A172 (cell line): ENCODE data around the gene TNFRSF25. TPM values are rescaled to one million over a fixed set of nuclear protein-coding genes. Genes with fewer than 3 reads are reported as not detected.

ENCODE experiments used
- DNase-seq: peaks from one replicate; pipeline ENCODE4 v3.0.0-alpha.2; 2015; ENCODE audit warnings: low spot score
- total RNA-seq: library from RNA; depleted of rRNA; stranded (reverse); fragments of >200 nt; shearing (Covaris generic); gene quantifications from 2 replicates; pipeline ENCODE4 v1.2.3, GENCODE V29; 2014

TNFRSF25 gene
- total RNA-seq, 1 experiment from 2014 or later: 6.2 TPM

DNA sequence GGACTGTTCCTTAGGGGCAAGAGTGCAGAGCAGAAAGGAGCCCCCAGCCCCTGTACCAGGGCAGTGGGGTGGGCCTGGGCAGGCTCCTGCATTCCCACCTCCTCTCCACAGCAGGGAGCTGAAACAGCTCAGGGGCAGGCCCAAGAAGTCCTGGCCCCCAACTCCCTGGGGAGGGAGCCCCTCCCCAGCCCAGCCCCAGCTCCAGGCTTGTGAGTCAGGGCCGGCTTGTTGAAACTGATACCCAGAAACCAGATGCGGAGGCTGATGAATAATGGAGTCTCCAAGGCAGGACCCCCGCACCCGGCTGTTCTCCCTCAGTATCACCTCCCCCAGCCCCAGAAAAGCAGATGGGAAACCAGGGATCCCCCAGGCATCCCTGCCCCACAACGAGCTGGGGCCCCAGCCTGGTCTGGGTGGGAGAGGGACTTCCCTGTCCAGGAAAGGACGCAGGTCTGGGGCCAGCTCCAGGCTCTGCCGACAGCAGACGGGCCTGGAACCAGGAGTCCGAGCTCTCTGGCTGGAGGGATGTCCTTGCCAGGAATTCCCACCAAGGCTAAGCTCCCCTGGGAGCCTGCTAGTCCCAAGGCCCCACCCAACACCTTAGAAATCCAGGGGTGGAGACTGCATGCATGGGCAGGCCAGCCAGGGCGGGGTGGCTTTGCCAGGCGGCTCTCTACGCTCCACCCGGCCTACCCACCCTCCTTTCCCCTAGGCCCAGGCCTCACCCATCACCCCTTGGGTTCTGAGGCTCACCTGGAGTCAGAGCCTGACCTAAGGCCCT, 22.8 kb upstream of the TNFRSF25 start:
- peak; percentile 35 for DNase-seq

DNA sequence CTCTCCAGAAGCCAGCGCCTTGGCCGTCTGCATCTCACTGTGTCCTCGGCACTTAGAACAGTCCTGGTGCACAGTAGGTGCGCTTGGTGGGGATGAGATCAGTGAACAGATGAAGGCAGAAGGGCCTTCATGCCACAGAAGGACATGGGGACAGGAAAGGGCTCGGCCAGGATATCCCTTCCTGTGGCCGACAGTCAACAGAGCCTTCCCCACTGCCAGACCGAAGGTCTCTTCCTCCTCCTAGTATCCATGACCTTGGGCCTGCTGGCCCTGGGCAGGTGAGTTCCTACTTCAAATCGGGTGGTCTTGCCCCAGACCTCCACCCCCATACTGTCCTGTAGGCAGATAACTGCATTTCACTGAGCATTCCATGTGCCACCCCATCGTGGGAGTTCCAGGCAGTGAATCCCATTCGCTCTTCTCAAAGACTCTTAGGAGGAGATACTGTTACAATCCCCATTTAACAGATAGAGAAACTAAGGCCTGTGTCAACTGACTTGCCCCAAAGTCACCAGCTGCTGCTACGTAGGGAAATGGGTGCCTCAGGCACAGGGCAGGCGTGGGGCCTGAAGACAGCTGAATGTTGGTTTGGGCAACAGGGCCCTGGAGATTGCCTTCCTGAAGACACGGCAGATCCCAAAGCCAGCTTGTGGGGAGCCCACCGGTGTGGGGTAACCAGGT, 22.0 kb upstream of the TNFRSF25 start:
- no peak for DNase-seq

DNA sequence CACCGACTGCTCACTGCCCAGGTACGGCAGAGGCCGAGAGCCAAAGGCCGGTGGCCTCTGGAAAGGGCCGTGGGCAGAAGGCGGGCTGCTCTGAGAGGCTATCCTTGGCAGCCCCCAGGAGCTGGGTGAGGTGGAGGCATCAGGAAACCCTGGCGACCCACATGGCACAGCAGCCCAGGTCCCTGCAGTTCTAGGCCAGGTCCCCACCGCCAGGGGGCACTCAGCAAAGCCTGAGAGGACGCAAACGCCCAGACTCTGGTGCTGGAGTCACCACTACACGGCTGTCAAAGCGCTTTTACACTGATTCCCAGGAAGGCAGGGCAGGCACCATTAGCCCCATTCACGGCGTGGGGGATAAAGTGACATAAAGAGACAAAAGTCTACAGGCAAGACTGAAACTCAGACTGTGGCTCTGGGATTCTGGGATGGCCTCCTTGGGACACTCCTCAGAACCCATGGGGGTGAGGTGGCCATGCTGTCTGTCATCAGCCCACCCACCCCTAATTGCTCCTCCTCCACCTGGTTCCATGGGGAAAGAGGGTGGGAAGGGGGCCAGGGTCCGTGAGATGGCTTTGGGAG, 20.5 kb upstream of the TNFRSF25 start:
- peak; percentile 44 for DNase-seq

DNA sequence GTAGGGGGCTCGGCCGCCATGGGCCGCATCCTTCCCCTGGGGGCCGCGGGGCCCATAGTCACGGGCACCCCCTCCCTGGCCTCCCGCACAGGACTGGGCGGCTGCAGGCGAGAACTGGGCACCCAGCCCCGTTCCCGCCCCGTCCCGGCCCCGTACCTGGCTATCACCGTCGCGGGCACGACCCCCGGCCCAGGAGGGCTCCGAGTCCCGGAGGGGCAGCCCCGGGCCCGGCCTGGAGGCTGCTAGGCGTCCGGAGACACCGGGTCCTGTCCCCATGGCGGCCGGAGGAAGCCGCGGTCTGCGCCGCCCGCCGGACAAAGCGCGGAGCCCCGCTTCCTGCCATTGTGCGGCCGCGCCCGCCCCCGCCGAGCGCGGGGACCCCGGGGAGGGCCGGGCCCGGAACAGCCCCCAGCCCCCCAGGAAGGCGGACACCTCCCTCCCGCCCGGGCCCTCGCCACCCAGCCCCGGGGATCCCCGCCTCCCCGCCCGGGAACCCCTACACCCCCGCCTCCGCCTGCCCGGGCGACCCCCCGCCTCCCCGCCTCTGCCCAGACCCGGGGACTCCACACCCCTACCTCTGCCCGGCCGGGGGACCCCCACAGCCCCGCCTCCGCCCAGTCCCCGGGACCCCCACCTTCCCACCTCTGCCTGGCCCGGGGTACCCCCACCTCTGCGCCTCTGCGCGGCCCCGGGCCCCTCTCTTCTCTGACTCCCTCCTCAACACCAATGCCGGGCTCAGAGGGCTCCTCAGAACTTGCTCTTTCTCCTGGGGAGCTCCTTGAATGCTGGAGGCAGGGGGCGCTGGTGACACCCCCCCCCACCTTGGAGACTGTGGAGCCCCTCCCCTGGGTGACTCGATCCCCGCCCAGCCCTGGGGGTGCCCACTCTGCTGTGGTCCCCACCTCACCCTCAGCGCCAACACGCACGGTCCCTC, 19.5 kb upstream of the TNFRSF25 start:
- no peak for DNase-seq

DNA sequence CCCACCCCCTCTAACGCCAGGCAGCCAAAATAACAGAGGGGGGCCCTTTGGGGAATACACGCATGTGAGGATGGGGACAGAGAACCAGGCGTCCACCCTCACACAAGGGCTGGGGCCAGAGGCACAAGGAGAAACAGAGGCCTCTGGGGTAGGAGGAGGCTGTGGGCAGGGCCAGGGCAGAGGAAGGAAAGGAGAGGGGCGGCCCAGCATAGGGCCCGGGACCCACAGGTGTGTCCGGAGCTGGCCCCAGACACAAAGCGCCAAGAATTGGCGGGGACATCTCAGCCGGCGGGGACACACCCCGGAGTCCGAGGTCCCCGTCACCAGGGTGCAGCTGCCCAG, 18.8 kb upstream of the TNFRSF25 start:
- DNase-seq: no peak

DNA sequence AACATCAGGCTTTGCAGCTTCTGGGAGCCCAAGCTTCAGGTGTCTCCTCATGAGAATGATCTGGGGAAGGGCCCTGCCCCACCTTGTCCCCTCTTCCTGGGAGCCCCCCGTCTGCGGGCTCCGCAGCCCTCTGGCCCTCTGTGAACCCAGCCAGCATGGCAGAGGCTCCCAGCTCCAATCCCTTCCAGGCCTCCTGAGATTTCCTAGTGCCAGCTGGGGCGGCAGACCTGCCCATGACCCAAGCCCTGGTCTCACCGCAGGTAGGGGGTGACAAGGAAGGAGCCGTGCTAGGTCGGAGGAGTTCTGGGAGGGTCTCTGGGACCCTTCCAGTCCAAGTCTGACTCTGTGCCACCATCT, 17.8 kb upstream of the TNFRSF25 start:
- DNase-seq: no peak

DNA sequence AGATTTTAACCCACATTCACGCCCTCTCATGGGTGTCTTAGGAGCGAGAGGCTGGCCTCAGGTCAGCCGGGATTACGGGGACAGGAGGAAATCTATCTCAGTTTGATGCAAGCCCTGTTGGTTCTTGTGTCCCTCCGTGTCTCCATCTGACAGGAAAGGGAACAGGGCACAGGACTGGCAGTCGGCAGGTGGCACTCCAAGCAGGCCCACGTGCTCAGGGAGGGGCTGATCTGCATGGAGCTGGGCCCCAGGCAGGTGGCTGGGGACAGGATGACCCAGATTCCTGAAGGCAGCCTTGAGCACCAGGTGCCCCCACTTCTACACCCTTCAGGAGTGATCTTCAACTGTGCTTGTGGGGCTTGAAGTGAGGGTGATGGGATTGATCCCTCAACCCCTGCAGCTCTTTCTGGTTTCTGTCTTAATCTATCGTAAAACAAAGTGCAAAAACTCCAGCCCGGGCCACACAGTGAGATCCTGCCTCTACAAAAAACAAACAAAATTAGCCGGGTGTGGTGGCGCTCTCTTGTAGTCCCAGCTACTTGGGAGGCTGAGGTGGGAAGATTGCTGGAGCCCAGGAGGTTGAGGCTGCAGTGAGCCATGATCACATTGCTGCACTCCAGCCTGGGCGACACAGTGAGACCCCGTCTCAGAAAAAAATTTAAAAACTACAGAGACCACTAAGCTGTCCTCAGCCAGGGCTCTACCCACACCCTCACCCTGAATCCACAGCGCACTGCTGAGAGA, 17.2 kb upstream of the TNFRSF25 start:
- DNase-seq: no peak

DNA sequence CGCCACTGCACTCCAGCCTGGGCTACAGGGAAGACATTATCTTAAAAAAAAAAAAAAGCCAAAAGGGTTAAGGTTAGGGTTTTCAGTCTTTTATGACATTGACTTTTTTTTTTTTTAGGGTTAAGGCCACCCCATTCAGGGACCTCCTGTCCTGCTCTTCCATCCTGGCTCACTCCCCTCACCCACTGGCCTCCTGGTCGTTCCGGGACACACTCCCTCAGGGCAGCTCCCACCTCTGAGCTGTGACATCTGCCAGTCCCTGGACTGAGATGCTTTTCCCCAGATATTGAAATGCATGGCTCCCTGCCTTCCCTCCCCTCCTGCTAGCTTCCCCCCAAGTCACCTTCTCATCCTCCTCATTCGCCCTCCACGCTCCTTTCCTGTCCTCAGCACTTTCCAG, 15.8 kb upstream of the TNFRSF25 start:
- DNase-seq: no peak

DNA sequence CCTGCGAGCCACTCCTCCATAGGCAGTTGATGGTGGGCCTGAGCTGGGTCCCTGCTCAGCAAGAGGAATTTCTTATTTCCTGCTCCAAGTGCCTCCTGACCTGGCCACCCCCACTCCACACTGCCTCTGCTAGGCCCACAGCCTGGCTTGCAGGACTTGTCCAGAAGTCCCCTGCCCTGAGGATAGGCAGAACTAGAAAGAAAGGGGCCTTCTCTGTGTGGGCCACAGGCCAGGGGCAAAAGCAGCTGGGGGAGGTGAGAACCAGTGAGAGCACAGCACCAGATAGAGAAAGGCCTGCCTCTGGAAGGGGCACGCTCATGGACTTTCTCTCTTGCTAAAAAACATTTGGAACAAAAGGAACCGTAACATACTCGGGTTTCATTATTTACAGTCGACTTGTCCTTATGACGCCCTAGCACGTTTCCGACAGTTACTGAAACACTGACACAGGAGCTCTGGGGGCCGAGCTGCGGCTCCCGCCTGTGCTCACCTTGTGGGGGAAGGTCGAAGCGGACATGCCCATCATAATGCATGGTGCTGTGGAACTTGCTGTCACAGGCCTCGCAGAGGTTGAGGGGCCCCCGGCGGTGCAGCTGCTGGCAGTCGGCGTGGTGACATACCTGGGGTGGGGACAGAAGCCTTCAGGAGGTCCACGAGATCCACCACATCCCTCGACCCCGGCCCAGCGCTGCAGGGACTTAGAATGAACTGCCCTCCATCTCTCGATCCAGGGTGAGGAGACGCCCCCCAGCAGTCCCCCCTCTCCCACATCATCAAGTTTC, 11.3 kb upstream of the TNFRSF25 start:
- no peak for DNase-seq

DNA sequence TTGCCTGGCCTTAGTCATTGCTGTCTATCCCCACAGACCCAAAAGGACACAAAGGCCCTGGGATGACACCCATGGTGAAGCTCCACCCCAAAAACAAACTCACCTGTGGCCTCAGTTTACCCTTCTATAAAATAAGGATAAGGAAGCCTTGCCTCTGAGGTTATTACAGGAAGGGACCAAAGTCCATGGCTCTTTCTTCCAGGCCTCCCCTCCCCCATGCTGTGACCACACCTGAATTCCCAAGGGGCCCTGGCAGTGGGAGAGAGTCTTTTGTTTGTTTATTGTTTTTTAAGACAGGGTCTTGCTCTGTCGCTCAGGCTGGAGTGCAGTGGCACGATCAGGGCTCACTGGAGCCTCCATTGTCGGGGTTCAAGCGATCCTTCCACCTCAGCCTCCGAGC, 10.5 kb upstream of the TNFRSF25 start:
- no peak for DNase-seq

DNA sequence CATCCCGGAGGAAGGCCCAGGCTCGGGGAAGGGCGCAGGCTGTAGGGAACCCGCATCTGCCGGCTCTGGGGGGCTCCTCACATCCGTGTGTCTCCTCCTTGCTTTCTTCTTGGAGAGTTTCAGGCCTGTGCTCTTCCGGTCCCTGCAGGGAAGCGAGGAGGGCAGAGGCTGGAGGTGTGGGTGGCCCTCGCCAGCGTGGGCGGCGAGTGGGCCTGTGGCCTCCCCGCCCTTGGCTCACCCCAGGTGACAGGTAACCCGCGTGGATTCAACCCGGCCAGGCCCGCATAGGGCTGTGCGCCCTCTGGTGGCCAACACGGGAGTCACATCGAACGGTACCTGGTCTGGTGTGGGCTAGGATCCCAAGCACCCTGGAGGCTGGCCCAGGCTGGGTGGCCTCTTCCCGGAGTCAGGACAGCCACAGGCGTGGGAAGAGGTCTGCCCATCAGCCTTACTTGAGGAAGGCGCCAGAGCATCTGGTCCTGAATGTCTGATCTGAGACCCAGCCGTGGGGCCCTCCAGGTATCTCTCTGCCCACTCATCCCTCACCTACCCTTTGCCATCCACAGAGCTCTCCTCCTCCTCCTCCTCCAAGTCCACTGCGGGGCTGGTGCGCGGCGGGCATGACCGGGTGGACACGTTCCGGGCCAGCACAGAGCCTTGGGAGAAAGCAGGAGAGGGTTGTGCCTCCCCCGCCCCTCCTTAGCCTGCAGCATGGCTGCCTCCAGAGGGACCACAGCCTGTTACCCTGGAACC, 9.6 kb upstream of the TNFRSF25 start:
- no peak for DNase-seq

DNA sequence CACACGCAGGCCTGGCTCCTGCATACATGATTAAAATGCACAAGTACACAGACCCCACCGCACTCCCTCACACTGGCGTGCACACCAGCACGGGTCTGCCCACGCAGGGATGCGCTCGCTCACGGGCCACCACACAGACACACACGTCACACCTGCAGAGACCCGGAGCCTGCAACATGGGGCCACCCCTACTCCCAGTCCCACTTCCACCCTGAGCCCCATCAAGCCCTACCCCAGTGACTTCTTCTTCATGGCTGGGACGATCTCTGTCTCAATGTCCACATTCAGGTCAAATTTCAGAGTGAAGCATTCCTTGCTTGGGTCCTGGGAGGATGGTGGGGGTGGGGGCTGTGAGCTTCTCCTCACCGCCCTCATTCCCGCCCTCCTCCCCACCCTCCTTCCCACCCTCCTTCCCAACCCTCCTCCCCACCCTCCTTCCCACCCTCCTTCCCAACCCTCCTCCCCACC, 8.9 kb upstream of the TNFRSF25 start:
- DNase-seq: no peak

DNA sequence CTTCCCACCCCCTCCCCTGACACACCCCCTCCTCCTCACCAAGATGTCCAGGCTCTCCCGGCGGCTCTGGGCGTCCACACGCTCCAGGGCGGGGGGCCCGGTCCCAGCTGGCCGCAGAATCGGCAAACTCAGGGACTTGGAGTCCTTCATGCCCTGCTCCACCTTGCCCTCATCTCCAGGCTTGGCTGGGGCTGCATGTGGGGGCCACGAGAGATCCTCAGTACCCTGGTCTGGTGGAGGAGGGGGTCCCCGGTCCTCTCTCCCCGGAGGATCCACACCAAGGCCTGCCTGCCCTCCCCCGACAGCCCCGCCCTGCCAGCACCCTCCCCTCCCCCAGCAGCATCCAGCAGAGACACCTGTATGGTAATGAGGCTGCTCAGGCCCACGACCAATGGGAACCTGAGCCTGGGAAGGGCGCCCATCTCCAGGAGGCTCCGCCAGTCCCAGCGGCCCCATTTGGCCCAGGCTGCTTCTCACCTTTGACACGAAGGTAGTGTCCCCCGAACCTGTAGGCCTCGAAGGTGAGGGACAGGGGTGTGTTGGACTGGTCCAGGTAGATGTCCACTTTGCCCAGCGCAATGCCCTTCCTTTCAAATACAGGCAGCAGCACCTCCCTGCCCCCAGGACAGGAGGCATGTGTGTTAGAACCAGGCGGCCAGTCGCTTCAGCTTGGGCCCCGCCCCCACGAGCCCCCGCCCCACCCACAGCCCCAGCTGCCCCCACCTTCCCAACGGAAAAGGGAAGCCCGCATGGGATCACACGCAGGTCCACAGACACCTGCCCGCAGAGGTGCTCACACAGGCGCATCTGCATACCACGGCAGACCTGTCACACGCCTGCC, 8.2 kb upstream of the TNFRSF25 start:
- DNase-seq: no peak

DNA sequence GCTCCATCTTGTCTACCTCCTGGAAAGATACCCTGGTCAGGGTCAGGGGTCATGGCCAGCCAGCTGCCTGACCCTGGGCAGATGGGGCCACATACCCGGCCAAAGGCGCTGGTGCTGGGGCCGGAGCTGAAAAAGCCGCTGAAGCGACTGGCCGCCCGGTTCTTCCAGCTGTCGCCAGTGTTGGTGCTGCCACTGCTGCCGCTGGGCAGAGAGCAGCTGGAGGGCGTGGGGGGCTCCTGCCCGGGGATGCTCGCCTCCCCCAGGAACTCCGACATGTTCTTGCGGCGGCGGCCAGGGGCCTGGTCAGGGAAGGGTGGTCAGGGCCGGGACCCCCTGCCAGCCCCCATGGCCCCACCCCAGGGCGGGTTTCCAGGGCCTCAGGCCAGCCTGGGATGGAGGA, 7.2 kb upstream of the TNFRSF25 start:
- no peak for DNase-seq

DNA sequence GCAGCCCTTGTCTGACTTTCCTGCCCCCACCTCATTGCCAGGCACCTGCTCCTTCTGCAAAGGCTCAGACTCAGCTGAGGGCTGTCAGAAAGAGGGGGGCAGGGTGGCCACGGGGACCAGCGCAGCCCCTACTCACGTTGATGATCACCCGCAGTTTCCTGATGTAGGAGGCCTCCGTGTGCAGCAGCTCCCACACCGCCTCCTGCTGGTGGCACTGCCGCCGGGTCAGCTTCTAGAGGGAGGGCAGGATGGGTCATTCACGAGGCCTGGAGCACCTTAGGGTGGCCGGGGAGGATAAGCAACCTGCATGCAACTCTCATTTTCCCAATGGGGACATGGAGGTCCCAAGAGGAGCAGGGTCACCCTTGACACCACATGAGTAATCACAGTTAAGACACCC, 6.4 kb upstream of the TNFRSF25 start:
- no peak for DNase-seq

DNA sequence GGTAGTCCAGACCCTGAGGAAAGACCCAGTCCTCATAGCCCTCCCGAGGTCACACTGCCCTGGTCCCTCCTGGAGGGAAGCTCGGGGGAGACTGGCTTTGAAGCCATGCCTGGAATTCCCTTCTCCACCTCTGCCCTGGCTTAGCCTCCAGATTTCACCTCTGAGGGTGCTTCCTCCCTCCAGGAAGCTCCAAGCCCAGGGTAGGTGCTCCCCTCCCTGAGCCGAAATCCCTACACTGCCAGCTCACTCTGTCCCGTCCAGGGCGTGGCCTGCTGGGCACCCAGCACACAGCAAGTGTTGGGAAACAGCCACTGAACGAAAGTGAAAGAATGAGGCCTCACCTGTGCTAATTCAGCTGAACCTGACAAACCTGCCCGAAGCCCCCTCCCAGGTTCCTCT, 6.0 kb upstream of the TNFRSF25 start:
- DNase-seq: no peak

DNA sequence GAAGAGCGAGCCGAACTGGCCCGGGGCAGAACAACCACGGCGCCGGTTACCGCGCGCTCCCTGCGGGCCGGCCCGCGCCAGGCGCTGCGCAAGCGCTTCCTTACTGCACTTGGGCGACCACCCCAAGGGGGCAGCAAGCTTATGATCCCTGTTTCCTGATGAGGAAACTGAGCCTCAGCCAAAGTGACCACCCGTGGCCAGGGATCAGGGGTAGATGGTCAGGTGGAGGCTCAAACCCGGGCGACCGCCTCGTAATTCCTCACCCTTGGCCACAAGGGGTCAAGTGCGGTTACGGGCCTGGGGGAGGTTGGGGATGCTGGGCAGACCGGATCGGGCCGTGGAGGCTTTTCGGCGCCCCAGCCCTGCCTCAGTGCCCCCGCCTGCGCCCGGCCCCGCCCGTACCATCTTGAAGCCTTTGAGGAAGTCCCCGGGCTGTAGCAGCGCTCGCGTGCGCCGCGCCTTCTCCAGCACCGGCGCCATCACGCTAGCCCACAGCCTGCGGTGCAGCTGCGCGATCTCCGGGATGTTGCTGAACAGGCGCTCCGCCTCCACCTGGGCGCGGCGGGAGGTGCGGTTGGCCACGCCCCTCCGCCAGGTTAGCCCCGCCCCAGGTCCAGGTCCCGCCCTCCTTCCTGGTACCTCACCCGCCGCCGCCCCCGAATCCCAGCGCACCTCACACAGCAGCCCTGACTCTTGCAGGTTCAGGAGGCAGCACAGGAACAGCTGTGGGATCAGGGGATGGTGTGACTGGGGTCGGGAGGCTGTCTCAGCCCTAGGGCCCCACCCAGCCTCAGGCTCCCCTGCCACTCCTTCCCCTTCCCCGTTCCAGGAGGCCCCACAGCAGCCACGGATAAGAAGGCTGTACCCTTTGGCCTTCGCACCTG, 5.4 kb upstream of the TNFRSF25 start:
- no peak for DNase-seq
